ENCODE results near the gene BCR. TPM values are rescaled to one million over a fixed set of nuclear protein-coding genes. Genes with fewer than 3 reads are reported as not detected.

The BCR gene
- total and polyA plus RNA-seq, 2 of the 8 experiments (the other 6 are each of a cell fraction or from before 2014, with no cell fraction given): 66.7 to 130 TPM

GRCh38 chr22:23272834-23273233 lies 92.5 kb downstream of the BCR start:
- ChIA-PET POLR2A (ENCODE audit: partially characterized antibody) (no interaction called here), CTCF (ENCODE audit: partially characterized antibody) (interaction anchor here (1.1 to 18.6 kb wide), 7 partner anchors 7 to 91 kb away, joined by 3 to 358 read pairs (median 4); partner anchors contain the start of gene BCR)
- H2BK12ac ChIP-seq (ENCODE audit: low read depth, low read length): no peak overlapping the region
- no peak overlapping the region for H3K9ac ChIP-seq (replicated peaks in 1 of 4; ENCODE audit: extremely low read depth in 1 of 4, low read depth in 3 of 4, low read length in 3 of 4)
- no peak overlapping the region for H2AFZ ChIP-seq (ENCODE audit: low read length)
- no peak overlapping the region for H3K4ac ChIP-seq (replicated peaks; ENCODE audit: insufficient read length, low read depth, low read length)
- H4K8ac ChIP-seq (ENCODE audit: extremely low read depth, insufficient read depth, low read length): peak overlapping the region; percentile 6; the same call in 1 of the 2 replicates
- H3K4me1 ChIP-seq (replicated peaks in 1 of 4; ENCODE audit: control insufficient read depth in 3 of 4, insufficient read depth in 4 of 4, low read length in 3 of 4): peaks cover 0 to 21% (median 19%) of the 10 kb centered on the region in 4 experiments; a peak in 6 of 7 replicates
- no peak overlapping the region for H3K23ac ChIP-seq (ENCODE audit: insufficient read length)
- H3K23me2 ChIP-seq (ENCODE audit: low read depth, low read length): no peaks in the 10 kb centered on the region
- H2BK5ac ChIP-seq (ENCODE audit: low read depth, low read length): no peak overlapping the region; the same call in 1 of the 2 replicates
- FAIRE-seq (no peak), DNase-seq (ENCODE audit: low read depth in 1 of 2, low spot score in 2 of 2) (no peak)
- H4K91ac ChIP-seq (replicated peaks; ENCODE audit: insufficient read length, low read length): no peak overlapping the region
- peaks cover 14 to 38% (median 34%) of the 10 kb centered on the region in 4 experiments; a peak in 7 of 8 replicates for H3K36me3 ChIP-seq (ENCODE audit: control insufficient read depth in 2 of 4, insufficient read depth in 4 of 4, low read length in 3 of 4)
- H3K27me3 ChIP-seq (replicated peaks in 1 of 4; ENCODE audit: control insufficient read depth in 3 of 4, extremely low read depth in 1 of 4, insufficient read depth in 3 of 4, low read length in 3 of 4): no peaks in the 10 kb centered on the region
- H3K4me3 ChIP-seq (ENCODE audit: extremely low read depth in 1 of 4, insufficient read depth in 2 of 4, low read depth in 3 of 4, low read length in 4 of 4): no peak overlapping the region
- no peak overlapping the region for H2BK15ac ChIP-seq (ENCODE audit: low read length)
- H3K4me2 ChIP-seq (ENCODE audit: insufficient read depth in 1 of 2, low read depth in 2 of 2, low read length in 2 of 2): no peak overlapping the region
- H2BK120ac ChIP-seq (replicated peaks; ENCODE audit: low read depth, low read length): no peak overlapping the region
- no peaks in the 10 kb centered on the region for H3K9me3 ChIP-seq (ENCODE audit: insufficient read depth in 2 of 2, low read depth in 1 of 2, low read length in 1 of 2)
- no peak overlapping the region for H3K56ac ChIP-seq (replicated peaks; ENCODE audit: insufficient read length, low read depth, low read length)
- H3K79me1 ChIP-seq (ENCODE audit: low read depth, low read length): no peaks in the 10 kb centered on the region
- no peak for TF ChIP-seq SP1 (IDR thresholded peaks at IDR 0.05; ENCODE audit: low read depth, low read length)
- no peaks in the 10 kb centered on the region for H3K79me2 ChIP-seq (ENCODE audit: control insufficient read depth in 1 of 2, insufficient read depth in 2 of 2, low read length in 2 of 2)
- no peak overlapping the region for H4K5ac ChIP-seq (ENCODE audit: insufficient read length, low read depth, low read length)
- WGBS, 2 experiments (ENCODE audit: extremely low coverage in 1 of 2, insufficient coverage in 1 of 2, insufficient read length in 1 of 2, insufficient replicate concordance in 2 of 2, low coverage in 1 of 2, low lambda C conversion rate in 2 of 2, missing lambda C conversion rate in 1 of 2): 96% methylated on average over 11 of the region's 11 CpGs; no CpG with 5 or more reads in 1 of the 2 experiments
- no peak overlapping the region for H3K14ac ChIP-seq (ENCODE audit: insufficient read length)
- H3K18ac ChIP-seq (ENCODE audit: extremely low read depth, low read length): no peak overlapping the region
- no peak overlapping the region for H3K27ac ChIP-seq (ENCODE audit: low read depth, low read length)
- peaks cover 6 to 20% of the 10 kb centered on the region in 2 experiments for H4K20me1 ChIP-seq (replicated peaks in 1 of 2; ENCODE audit: control insufficient read depth in 1 of 2, insufficient read depth in 2 of 2, low read length in 2 of 2)
- no peak overlapping the region for H2BK20ac ChIP-seq (ENCODE audit: low read length)
- H2AK5ac ChIP-seq (ENCODE audit: low read depth, low read length): no peak overlapping the region

Data from H1 (cell line).